Measurements from ENCODE around the gene SCRN1.

SCRN1 gene

GRCh38 chr7:29937132-29937531 is 52.5 kb downstream of the SCRN1 start:
- TF ChIP-seq ZBTB7A (IDR thresholded peaks at IDR 0.05; ENCODE audit: low read depth): no peak
- TF ChIP-seq CREB1 (IDR thresholded peaks at IDR 0.05; ENCODE audit: low read depth): no peak
- no peak for TF ChIP-seq RAD21 (IDR thresholded peaks at IDR 0.05; ENCODE audit: low read depth)
- no peak for TF ChIP-seq FOXM1 (IDR thresholded peaks at IDR 0.05; ENCODE audit: borderline replicate concordance, low read depth)
- TF ChIP-seq TCF12 (IDR thresholded peaks at IDR 0.05; ENCODE audit: low read depth): no peak
- no peak for TF ChIP-seq EGR1 (IDR thresholded peaks at IDR 0.05)
- TF ChIP-seq REST (IDR thresholded peaks at IDR 0.05; ENCODE audit: low read depth): no peak
- TF ChIP-seq USF1 (IDR thresholded peaks at IDR 0.05): no peak
- TF ChIP-seq YY1 (IDR thresholded peaks at IDR 0.05; ENCODE audit: low read depth): no peak
- no peak for TF ChIP-seq TAF1 (IDR thresholded peaks at IDR 0.05; ENCODE audit: low read depth)
- no peak for TF ChIP-seq EP300 (IDR thresholded peaks at IDR 0.05; ENCODE audit: borderline replicate concordance)
- no peak for TF ChIP-seq NFIC (IDR thresholded peaks at IDR 0.05)
- no peak for TF ChIP-seq MAX (IDR thresholded peaks at IDR 0.05)
- no peak for TF ChIP-seq TEAD4 (IDR thresholded peaks at IDR 0.05)
- no peak for TF ChIP-seq CEBPB (IDR thresholded peaks at IDR 0.05)

GRCh38 chr7:29935111-29935510 is 54.5 kb downstream of the SCRN1 start:
- TF ChIP-seq EP300 (IDR thresholded peaks at IDR 0.05; ENCODE audit: borderline replicate concordance): no peak
- TF ChIP-seq EGR1 (IDR thresholded peaks at IDR 0.05): no peak
- TF ChIP-seq TEAD4 (IDR thresholded peaks at IDR 0.05): no peak
- TF ChIP-seq RAD21 (IDR thresholded peaks at IDR 0.05; ENCODE audit: low read depth): no peak
- TF ChIP-seq TAF1 (IDR thresholded peaks at IDR 0.05; ENCODE audit: low read depth): no peak
- no peak for TF ChIP-seq MAX (IDR thresholded peaks at IDR 0.05)
- no peak for TF ChIP-seq YY1 (IDR thresholded peaks at IDR 0.05; ENCODE audit: low read depth)
- TF ChIP-seq USF1 (IDR thresholded peaks at IDR 0.05): no peak
- TF ChIP-seq TCF12 (IDR thresholded peaks at IDR 0.05; ENCODE audit: low read depth): no peak
- TF ChIP-seq REST (IDR thresholded peaks at IDR 0.05; ENCODE audit: low read depth): no peak
- TF ChIP-seq CREB1 (IDR thresholded peaks at IDR 0.05; ENCODE audit: low read depth): no peak

- TF ChIP-seq MAX (IDR thresholded peaks at IDR 0.05): no peak
- no peak for TF ChIP-seq CEBPB (IDR thresholded peaks at IDR 0.05)
- TF ChIP-seq CREB1 (IDR thresholded peaks at IDR 0.05; ENCODE audit: low read depth): no peak
- TF ChIP-seq YY1 (IDR thresholded peaks at IDR 0.05; ENCODE audit: low read depth): no peak
- TF ChIP-seq RAD21 (IDR thresholded peaks at IDR 0.05; ENCODE audit: low read depth): no peak
- TF ChIP-seq NFIC (IDR thresholded peaks at IDR 0.05): no peak
- no peak for TF ChIP-seq EP300 (IDR thresholded peaks at IDR 0.05; ENCODE audit: borderline replicate concordance)
- no peak for TF ChIP-seq REST (IDR thresholded peaks at IDR 0.05; ENCODE audit: low read depth)
- no peak for TF ChIP-seq EGR1 (IDR thresholded peaks at IDR 0.05)
- no peak for TF ChIP-seq FOXM1 (IDR thresholded peaks at IDR 0.05; ENCODE audit: borderline replicate concordance, low read depth)
- TF ChIP-seq TEAD4 (IDR thresholded peaks at IDR 0.05): no peak
- no peak for TF ChIP-seq ZBTB7A (IDR thresholded peaks at IDR 0.05; ENCODE audit: low read depth)
- no peak for TF ChIP-seq TCF12 (IDR thresholded peaks at IDR 0.05; ENCODE audit: low read depth)
- TF ChIP-seq USF1 (IDR thresholded peaks at IDR 0.05): no peak
- TF ChIP-seq TAF1 (IDR thresholded peaks at IDR 0.05; ENCODE audit: low read depth): no peak
These were observed 60.4 kb downstream of the SCRN1 start for GRCh38 chr7:29929018-29929807.

Data from Ishikawa (cell line).